AG04449 (cell line): Measurements from ENCODE around the gene TM9SF2.
A peak's percentile ranks its signal among the peaks of the same experiment; 100 is the strongest.

ENCODE experiments used
- CTCF ChIA-PET: fragments of 350-600 bp; formaldehyde crosslinking; extraction: SDS; loops from one replicate; lab custom pipeline; 2021; ENCODE audit warnings: antibody characterized with exemption; lab: Yijun Ruan, JAX
- POLR2A ChIA-PET: fragments of 400-600, 350-600 bp; formaldehyde crosslinking; extraction: SDS; loops from one replicate; lab custom pipeline; 2020; ENCODE audit warnings: antibody characterized with exemption, inconsistent platforms; lab: Yijun Ruan, JAX
- DNase-seq: peaks from one replicate; pipeline ENCODE4 v3.0.0-alpha.2; 2010; ENCODE audit warnings: low read depth, low spot score
- H3K4me3 ChIP-seq: 2 replicates; pipeline ENCODE4 v1.5.1; 2011; ENCODE audit warnings: low read depth, mild to moderate bottlenecking, control low read depth, low read length
- TF ChIP-seq, protein P1 (sequence below): IDR thresholded peaks from one replicate; pipeline ENCODE4 v1.5.1; 2011; ENCODE audit warnings: mild to moderate bottlenecking, moderate library complexity, low read length, control low read depth, inconsistent platforms; ENCODE audit not compliant: insufficient read depth; ENCODE audit errors: missing control alignments

Gene TM9SF2

DNA sequence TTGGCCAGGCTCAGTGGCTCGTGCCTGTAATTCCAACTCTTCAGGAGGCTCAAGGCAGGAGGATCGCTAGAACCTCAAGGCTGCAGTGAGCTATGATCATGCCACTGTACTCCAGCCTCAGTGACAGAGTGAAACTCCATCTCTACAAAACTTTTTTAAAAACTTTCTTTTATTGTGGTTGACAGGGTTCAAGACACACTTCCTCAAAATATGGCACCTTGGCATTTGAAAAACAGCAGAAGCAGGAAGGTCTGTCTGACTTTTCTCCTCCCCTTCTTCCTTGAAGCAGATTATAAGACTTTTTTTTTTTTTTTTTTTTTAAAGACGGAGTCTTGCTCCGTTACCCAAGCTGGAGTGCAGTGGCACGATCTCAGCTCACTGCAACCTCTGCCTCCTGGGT is 100.3 kb downstream of the TM9SF2 start:
- POLR2A ChIA-PET: no interaction called here
- H3K4me3 ChIP-seq: no peak overlapping the region
- CTCF ChIA-PET: no interaction called here
- no peak for DNase-seq
- TF ChIP-seq, protein P1, sequence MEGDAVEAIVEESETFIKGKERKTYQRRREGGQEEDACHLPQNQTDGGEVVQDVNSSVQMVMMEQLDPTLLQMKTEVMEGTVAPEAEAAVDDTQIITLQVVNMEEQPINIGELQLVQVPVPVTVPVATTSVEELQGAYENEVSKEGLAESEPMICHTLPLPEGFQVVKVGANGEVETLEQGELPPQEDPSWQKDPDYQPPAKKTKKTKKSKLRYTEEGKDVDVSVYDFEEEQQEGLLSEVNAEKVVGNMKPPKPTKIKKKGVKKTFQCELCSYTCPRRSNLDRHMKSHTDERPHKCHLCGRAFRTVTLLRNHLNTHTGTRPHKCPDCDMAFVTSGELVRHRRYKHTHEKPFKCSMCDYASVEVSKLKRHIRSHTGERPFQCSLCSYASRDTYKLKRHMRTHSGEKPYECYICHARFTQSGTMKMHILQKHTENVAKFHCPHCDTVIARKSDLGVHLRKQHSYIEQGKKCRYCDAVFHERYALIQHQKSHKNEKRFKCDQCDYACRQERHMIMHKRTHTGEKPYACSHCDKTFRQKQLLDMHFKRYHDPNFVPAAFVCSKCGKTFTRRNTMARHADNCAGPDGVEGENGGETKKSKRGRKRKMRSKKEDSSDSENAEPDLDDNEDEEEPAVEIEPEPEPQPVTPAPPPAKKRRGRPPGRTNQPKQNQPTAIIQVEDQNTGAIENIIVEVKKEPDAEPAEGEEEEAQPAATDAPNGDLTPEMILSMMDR: no peak

- POLR2A ChIA-PET: no interaction called here
- TF ChIP-seq, protein P1: no peak
- CTCF ChIA-PET: interaction anchor here (0.6 kb wide), 1 partner anchor 75 kb away, joined by 3 read pairs; no protein-coding TSS in a partner anchor
- H3K4me3 ChIP-seq: no peak overlapping the region
- DNase-seq: no peak
Observed at GRCh38 chr13:99604636-99605035, 103.4 kb downstream of the TM9SF2 start.

DNA sequence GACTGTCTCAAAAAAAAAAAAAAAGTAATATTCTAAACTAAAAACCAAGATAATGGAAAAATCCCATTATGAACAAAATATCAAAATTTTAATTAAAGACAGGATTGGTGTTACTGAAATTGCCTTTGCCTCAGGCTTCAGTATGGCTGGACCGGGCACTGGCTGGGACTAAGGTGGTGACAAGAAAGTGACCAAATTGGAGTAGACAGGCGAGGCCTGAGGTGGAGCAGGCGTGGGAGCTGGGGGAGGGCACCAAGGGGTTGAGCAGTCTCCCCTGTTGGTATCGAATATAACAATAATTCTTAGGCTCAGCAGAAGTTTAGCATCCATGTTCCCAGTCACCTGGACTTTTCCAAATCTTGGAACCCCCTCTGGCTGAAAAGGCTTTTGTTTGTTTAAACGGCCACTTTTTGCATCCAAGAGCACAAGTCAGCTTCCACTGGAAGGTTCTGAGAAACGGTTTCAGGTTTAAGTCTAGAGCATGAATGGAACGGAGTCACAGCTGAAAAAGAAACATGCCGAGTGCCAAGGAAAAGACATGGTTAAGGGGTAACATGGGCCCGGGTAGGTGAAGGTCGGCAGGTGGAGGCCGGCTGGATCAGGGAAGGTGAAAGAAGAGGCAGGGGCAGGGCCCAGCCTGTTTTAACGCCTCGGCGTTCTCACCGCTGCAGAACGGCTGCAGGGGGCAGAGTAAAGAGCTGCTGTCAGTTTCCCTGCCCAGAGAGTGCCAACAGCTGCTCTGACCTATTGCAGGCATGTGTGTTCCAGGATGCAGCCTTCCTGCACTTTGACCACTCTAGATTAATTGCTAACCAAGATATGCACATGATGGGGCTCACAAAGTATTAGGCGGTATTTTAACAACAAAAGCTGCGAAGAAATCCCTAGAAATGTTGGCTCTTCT is 104.4 kb downstream of the TM9SF2 start:
- TF ChIP-seq, protein P1: peak; percentile 10
- POLR2A ChIA-PET: no interaction called here
- no peak for DNase-seq
- CTCF ChIA-PET: interaction anchor here (0.7 to 1.2 kb wide), 3 partner anchors 27 to 169 kb away, joined by 3 to 5 read pairs (median 3); no protein-coding TSS in a partner anchor
- H3K4me3 ChIP-seq: peak overlapping the region; percentile 66

GRCh38 chr13:99606324-99607066 is 105.2 kb downstream of the TM9SF2 start, which contains the start of gene CLYBL:
TSS of gene CLYBL (plus strand) at chr13:99606690.
- ChIA-PET POLR2A (no interaction called here), CTCF (interaction anchor here (0.7 to 1.2 kb wide), 4 partner anchors 28 to 170 kb away, joined by 3 to 5 read pairs (median 3); no protein-coding TSS in a partner anchor)
- no peak for DNase-seq
- peak within 1 kb of the TSS; percentile 74 for H3K4me3 ChIP-seq
- TF ChIP-seq, protein P1: no peak

DNA sequence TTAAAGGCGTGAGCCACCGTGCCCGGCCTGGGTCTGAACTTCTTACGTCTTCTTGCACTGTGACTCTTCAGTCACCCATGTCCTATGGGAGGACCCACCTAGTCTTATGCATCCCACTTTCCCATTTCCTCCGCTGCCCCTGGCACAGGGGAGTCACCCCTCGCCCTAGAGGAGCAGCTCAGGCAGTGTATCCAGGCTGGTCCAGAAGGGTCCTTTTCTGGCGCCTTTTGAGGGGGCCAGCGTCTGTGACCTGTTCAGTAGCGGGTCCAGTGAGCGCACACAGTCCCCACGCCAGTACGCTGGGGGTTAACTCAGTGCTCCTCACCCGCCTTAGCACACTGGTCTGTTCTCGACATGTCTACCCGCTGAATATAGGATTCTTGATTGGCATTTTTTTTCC is 107.1 kb downstream of the TM9SF2 start:
- ChIA-PET POLR2A (no interaction called here), CTCF (no interaction called here)

More for the DNA sequence above, 107.1 kb downstream of the TM9SF2 start:
- no peak for DNase-seq
- TF ChIP-seq, protein P1: no peak
- no peak overlapping the region for H3K4me3 ChIP-seq
